ENCODE data around the gene DCST1.
A peak's percentile ranks its signal among the peaks of the same experiment; 100 is the strongest.
"Not testable (repeated sequence)": the region's sequence is repeated elsewhere in the genome, so short reads cannot be mapped to it uniquely, and the experiment has no call there.

The DCST1 gene

DNA sequence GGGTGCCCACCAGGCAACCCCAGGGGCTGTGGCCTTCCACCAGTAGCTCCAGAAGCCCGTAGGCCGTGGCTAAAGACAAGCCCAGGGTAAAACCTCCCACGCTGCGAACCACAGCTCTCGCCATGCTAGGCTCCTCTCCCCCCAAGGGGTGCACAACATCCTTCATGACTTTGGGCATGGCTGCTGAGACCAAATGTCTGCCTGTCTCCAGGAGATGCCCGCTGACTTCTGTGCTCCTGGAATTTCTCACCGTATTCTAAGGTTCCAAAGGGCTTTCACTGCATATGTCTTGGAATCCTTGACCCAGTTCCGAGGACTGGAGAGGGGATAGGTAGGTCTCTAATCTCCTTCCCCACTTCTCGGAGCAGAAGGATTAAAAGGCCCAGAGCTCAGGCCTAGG, at the start of gene DCST1, which contains the start of gene DCST2:
Gene DCST1 (plus strand): TSS at position 301 of the 400 bp plus-strand sequence. CDS start 213 bp downstream, outside the sequence.
Gene DCST2 (minus strand): TSS at position 258 of the 400 bp plus-strand sequence. CDS start 80 bp downstream, at position 178.
- DNase-seq (ENCODE audit: low read depth): no peak

DNA sequence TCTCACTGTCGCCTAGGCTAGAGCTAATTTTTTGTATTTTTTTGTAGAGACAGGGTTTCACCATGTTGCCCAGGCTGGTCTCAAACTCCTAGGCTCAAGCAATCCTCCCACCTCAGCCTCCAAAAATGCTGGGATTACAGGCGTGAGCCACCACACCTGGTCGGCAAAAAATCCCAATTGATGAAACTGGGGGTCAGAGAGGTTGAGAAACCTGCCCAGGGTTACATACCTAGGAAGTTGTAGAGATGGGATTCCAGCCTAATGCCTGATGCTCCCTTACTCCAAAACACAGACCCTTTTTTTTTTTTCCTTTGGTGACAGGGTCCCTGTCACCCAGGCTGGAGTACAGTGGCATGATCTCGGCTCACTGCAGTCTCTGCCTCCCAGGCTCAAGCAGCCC, 46.9 kb upstream of the DCST1 start:
- DNase-seq (ENCODE audit: low read depth): not testable (repeated sequence)

- no peak for DNase-seq (ENCODE audit: low read depth)
These were observed 46.3 kb upstream of the DCST1 start for GRCh38 chr1:154987326-154987725.

DNA sequence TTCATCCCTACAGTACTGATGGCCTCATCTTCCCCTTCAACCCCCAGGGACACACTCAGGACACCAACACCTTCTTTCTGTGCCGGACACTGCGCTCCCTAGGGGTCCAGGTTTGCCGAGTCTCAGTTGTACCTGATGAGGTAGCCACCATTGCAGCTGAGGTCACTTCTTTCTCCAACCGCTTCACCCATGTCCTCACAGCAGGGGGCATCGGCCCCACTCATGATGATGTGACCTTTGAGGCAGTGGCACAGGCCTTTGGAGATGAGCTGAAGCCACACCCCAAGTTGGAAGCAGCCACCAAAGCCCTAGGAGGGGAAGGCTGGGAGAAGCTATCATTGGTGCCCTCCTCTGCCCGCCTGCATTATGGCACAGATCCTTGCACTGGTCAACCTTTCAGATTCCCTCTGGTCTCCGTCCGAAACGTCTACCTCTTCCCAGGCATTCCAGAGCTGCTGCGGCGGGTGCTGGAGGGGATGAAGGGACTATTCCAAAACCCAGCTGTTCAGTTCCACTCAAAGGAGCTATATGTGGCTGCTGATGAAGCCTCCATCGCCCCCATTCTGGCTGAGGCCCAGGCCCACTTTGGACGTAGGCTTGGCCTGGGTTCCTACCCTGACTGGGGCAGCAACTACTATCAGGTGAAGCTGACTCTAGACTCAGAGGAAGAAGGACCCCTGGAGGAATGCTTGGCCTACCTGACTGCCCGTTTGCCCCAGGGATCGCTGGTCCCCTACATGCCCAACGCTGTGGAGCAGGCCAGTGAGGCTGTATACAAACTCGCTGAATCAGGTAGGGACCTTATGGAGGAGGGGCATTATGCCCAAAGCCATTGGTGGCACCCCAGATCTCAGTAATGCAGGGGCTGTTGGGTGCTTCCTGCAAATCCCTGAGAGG, 45.3 kb upstream of the DCST1 start:
- no peak for DNase-seq (ENCODE audit: low read depth)

DNA sequence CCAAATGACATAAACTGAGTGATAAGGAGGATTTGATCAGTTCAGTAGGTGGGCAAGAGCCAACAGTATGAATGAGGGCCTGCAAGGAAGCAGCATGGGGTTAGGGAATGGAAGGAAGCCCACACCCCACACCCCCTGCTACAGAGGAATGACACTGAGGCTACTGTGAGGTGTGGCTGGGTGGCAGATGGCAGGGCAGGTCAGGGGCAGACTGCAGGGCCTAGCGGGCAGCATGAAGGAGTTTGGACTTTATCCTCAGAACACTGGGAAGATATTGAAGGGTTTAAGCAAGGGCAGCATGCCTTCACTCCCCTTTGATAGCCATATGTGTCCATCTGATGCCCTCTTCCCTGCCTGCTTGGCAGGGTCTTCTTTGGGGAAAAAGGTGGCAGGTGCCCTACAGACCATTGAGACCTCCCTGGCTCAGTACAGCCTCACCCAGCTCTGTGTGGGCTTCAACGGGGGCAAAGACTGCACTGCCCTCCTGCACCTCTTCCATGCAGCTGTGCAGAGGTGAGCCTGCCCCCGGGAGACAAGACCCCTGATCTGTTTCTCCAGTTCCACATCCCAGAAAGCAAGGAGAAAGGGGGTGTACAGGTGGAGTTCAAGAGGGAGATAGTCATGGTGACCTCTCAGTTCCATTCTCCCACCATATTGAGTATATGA, 44.3 kb upstream of the DCST1 start:
- DNase-seq (ENCODE audit: low read depth): no peak

DNA sequence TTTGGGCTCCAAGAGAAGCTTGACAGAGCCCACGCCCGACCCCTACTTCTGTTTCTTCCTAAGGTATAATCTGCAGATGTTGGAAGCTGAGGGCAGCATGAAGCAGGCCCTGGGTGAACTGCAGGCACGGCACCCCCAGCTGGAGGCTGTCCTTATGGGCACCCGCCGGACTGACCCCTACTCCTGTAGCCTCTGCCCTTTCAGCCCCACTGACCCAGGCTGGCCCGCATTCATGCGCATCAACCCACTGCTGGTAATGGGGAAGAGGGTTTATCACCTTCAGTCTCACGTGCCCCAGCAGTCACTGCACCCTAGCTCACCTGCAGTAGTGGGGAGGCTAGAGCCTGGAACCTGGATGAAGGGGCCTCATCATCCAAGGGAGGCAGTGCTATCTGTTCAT, 43.3 kb upstream of the DCST1 start:
- DNase-seq (ENCODE audit: low read depth): no peak

GRCh38 chr1:154992721-154993571, 40.7 kb upstream of the DCST1 start:
- DNase-seq (ENCODE audit: low read depth): no peak

- DNase-seq (ENCODE audit: low read depth): no peak
These were observed 39.9 kb upstream of the DCST1 start, which contains the start of gene LENEP for GRCh38 chr1:154993572-154994268. Gene LENEP, plus strand, starts transcription at chr1:154993586. Its CDS starts 22 bp downstream, at chr1:154993608.

DNA sequence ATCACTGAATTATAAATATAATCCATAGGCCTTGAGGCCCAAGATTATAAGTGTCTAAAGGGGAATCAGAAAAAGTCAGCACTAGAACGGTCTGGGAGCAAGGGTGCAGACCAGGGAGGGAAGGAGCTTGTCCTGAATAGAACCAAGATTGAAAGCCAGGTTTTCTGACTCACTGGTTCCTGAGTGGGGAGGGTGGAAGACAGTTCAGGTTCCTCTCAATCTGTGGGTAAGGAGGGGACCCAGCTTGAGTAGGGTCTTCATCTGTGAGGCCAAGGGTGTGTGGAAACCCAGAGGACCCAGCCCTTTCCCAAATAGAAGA, 39.4 kb upstream of the DCST1 start:
- no peak for DNase-seq (ENCODE audit: low read depth)

GRCh38 chr1:154994591-154994990, 39.0 kb upstream of the DCST1 start:
- DNase-seq (ENCODE audit: low read depth): no peak

GRCh38 chr1:154995301-154995983, 38.2 kb upstream of the DCST1 start:
- not testable (repeated sequence) for DNase-seq (ENCODE audit: low read depth)

GRCh38 chr1:154996966-154997701, 36.5 kb upstream of the DCST1 start:
- DNase-seq (ENCODE audit: low read depth): no peak

DNA sequence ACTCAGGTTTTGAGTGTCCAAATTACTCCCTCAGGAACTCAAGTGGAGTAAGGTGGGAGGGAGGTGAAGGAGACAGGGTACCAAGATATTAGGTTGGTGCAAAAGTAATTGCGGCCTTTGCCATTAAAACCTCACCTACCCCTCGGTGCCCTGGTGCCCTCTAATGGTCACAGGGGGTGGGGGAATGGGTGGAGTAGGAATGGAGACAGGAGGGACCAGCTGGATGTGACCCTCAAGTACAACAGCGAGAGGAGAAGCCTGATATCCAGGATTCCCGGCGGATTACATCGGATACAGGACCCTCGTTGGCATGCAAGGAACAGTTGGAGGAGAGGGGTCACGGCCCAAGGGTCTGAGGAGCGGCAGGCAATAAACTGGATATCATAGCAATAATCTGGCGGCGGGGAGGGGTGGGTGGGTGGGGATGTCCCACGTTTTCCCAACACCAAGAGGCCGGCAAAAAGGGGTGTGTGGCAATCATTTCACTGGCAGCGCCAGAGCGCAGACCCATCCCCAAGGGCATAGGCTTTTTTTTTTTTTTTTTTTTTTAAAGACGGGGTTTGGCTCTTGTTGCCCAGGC, 35.3 kb upstream of the DCST1 start:
- no peak for DNase-seq (ENCODE audit: low read depth)

GRCh38 chr1:154998818-154999570, 34.6 kb upstream of the DCST1 start:
- peak; percentile 68 for DNase-seq (ENCODE audit: low read depth)

DNA sequence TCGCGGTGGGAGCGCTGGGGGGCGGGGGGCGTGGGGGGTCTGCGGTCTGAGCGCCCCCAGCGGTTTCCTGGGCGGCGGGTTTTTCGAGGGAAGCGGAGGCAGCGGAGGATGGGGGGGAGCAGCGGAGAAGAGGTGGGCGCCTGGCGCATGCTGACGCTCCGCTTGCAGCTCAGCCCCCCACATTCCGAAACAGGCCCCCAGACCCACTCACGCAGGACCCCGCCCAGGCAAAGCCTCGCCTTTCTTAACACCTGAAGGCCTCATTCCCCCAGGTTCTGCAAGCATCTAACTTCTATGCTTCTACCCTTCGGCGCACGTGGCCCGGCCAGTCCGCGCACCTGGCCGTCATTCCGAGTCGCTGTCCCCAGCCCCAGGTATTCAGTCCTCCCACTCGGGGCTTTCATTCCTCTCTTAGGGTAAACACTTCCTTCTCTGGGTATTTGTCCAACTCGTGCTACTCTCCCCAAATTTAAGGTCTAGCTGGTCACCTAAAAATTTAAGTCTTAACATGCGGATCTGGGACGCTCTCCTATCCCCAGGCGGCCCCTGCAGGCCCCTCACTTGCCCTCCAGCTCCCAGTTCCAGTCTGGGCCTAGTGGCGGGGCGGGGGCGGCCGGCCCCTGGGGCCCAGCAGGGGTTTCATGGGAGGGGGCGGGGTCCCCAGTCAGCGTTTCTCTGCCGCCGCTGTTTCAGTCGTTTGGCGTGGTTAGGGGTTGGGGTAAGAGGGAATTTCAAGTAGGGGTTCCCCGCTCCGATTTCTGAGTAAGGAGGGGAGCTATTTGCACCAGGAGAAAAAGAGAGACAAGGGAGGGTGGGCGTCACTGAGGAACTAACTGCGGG, 33.8 kb upstream of the DCST1 start:
- peak; percentile 46 for DNase-seq (ENCODE audit: low read depth)

- no peak for DNase-seq (ENCODE audit: low read depth)
These were observed 33.3 kb upstream of the DCST1 start for GRCh38 chr1:155000411-155000725.

GRCh38 chr1:155000726-155001424, 32.7 kb upstream of the DCST1 start:
- DNase-seq (ENCODE audit: low read depth): peak; percentile 76

- no peak for DNase-seq (ENCODE audit: low read depth)
These were observed 32.3 kb upstream of the DCST1 start for GRCh38 chr1:155001425-155001674.
